Fibroblast of mammary gland (primary cell): ENCODE data around the gene DTNBP1.

Source experiments
- DNase-seq: peaks from one replicate; pipeline ENCODE4 v3.0.0-alpha.2; 2010; ENCODE audit warnings: low read depth
- H3K4me3 ChIP-seq: 2 replicates; pipeline ENCODE4 v1.5.1; 2011; ENCODE audit warnings: low read depth, mild to moderate bottlenecking, low read length, moderate library complexity; ENCODE audit not compliant: control insufficient read depth
- TF ChIP-seq, protein P1 (sequence below): conservative IDR thresholded peaks from 2 replicates; pipeline ENCODE4 v1.5.1; 2011; ENCODE audit warnings: low read depth, low read length, inconsistent platforms; ENCODE audit not compliant: control insufficient read depth, insufficient read depth

Gene DTNBP1

DNA sequence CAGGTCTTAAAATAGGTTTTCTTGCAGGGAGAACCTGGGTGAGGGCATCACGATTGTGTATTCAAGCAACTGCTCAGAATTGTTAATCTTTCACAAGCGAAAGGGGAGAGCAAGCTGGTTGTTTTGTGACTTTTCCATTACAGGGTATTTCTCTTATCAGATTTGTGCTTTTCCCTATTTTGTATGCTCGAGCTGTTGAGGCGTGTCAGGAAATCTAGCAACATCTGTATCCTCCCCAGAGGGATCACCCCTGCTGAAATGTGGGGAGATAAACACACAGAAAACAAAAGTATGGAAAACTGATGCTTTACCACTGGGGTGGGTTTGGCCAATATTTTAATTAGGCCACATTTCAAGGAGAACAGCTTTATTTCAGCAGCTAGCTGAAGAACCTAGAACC is 187.0 kb downstream of the DTNBP1 start:
- TF ChIP-seq, protein P1, sequence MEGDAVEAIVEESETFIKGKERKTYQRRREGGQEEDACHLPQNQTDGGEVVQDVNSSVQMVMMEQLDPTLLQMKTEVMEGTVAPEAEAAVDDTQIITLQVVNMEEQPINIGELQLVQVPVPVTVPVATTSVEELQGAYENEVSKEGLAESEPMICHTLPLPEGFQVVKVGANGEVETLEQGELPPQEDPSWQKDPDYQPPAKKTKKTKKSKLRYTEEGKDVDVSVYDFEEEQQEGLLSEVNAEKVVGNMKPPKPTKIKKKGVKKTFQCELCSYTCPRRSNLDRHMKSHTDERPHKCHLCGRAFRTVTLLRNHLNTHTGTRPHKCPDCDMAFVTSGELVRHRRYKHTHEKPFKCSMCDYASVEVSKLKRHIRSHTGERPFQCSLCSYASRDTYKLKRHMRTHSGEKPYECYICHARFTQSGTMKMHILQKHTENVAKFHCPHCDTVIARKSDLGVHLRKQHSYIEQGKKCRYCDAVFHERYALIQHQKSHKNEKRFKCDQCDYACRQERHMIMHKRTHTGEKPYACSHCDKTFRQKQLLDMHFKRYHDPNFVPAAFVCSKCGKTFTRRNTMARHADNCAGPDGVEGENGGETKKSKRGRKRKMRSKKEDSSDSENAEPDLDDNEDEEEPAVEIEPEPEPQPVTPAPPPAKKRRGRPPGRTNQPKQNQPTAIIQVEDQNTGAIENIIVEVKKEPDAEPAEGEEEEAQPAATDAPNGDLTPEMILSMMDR: no peak
- no peak overlapping the region for H3K4me3 ChIP-seq
- DNase-seq: no peak

DNA sequence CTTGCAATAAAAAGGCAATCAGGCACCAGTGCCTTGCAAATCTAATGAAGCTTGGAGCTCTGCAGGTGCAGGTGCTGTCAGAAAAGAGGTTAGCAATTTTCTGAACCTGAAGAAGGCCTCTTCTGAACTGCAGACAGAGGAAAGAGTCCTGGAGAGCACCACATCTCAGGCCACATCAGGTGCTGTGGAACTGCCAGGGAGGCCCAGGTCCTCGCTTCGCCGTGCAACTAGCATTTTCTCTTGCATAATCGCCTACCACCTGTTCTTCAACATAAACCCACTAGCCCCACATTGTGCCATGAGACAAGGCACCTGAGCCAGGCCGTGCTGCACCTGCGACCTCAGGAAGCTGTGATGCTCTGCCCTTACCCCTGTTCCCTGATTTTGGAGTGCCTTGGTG is 187.6 kb downstream of the DTNBP1 start:
- no peak overlapping the region for H3K4me3 ChIP-seq
- DNase-seq: no peak
- TF ChIP-seq, protein P1: no peak

DNA sequence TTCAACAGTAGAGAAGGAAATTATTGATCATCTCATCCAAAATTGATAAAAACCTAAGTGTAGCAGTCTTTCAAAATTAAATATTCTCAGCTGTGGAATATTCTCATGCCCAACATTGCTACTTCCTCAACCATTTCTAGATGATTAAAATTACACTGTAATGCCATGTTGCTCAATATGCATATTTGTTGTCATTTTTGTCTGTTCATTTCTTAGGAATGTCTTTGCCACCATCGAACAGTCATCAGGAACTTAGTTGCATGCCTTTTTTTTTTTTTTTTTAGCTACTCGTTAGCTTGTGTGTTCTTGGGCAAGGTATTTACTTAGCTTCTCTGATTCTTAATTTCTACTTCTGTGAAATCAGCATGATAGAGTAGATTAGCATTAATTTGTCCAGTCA is 188.6 kb downstream of the DTNBP1 start:
- TF ChIP-seq, protein P1: no peak
- no peak overlapping the region for H3K4me3 ChIP-seq
- DNase-seq: peak; percentile 79

DNA sequence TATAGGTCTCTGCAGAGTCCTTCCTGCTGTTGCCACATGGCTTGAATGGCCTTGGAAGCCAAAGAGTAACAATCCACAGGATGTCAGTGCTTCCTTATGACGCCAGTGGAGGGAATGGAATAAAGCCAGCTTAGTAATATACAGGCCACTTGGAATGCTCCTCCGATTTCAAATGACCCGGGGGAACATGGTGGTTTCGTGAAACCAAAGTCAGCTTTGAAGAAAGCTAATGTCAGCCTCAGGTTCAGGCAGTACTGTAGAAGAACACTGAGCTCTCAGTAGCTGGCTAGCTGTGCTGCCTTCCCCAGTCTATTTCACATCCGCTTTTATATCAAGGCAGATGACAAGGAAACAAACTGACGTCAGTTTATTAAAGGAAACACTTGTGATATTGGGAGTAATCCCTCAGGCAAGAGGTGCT is 189.1 kb downstream of the DTNBP1 start:
- TF ChIP-seq, protein P1: no peak
- peak; percentile 92 for DNase-seq

DNA sequence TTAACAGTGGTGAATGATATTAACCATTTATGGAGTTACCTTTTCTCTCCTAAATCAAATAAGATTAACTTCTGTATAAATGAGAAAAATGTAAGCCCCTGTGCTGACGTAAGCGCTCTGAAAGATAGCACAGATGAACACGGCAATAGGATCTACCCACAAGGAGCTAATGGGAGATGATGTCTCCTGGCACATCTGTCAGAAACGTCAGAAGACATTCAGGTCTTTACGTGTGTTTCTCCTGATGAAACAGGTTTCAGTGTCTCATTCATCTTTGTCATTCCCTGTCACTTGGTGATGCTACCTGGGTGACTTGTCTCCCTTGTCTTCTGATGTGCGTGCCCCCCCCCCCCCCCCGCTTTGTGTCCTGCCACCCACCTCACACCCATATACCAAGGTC is 189.7 kb downstream of the DTNBP1 start:
- DNase-seq: no peak

More for the DNA sequence above, 189.1 kb downstream of the DTNBP1 start:
- no peak overlapping the region for H3K4me3 ChIP-seq

More for the DNA sequence above, 189.7 kb downstream of the DTNBP1 start:
- TF ChIP-seq, protein P1: no peak
- H3K4me3 ChIP-seq: no peak overlapping the region
